OCI-LY1 (cell line): ENCODE results near the gene NKAIN2.

ENCODE experiments used
- CTCF ChIP-seq: fragments of 200-600 bp; sonication (generic), shearing (Covaris generic); IDR thresholded peaks from 2 replicates; pipeline ENCODE4 v1.5.1; 2017; ENCODE audit warnings: mild to moderate bottlenecking, antibody characterized with exemption, low read length, moderate library complexity, mixed read lengths
- EZH2 ChIP-seq: fragments of 200-600 bp; sonication (generic), shearing (Covaris generic); IDR thresholded peaks from 2 replicates; pipeline ENCODE4 v1.8.0; 2017; ENCODE audit warnings: borderline replicate concordance, mixed run types, mild to moderate bottlenecking, antibody characterized with exemption, low read length, moderate library complexity, mixed read lengths

- TF ChIP-seq CTCF: no peak
- no peak for TF ChIP-seq EZH2
Measured at GRCh38 chr6:124319410-124319809, 515.7 kb downstream of the NKAIN2 start.
